ENCODE measurements around the gene SIGLEC15.

DNA sequence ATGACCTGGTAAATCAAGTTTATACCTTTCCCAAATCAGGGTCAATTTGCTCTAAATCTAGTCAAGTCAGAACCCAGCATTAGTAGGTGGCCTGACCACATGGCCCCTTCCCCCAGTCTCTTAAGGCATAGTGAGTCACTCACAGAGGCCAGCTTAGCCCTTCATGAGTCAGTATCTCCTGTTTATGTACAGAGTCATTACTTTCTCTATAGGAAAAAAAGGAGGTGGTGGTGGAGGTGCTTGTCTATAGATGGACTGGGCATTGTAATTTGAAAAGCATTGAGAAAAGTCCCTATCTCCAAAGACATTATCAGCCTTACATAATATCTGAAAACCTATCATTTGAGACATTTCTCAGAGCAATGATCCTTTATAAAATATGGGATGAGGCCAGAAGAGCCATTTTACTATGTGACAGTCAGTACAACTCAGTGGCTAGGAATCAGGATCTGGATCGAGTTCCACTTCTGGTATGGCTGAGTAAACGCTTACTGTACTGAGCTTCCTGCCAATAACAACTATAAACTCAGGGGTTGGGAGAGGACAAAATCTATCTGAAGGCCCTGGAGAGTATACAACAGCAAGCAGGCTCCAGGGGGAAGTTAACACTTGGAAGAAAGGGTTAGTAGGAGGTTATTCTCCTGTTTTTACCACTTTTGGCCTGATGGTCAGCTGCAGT lies 22.5 kb upstream of the SIGLEC15 start:
- TF ChIP-seq, protein P1, sequence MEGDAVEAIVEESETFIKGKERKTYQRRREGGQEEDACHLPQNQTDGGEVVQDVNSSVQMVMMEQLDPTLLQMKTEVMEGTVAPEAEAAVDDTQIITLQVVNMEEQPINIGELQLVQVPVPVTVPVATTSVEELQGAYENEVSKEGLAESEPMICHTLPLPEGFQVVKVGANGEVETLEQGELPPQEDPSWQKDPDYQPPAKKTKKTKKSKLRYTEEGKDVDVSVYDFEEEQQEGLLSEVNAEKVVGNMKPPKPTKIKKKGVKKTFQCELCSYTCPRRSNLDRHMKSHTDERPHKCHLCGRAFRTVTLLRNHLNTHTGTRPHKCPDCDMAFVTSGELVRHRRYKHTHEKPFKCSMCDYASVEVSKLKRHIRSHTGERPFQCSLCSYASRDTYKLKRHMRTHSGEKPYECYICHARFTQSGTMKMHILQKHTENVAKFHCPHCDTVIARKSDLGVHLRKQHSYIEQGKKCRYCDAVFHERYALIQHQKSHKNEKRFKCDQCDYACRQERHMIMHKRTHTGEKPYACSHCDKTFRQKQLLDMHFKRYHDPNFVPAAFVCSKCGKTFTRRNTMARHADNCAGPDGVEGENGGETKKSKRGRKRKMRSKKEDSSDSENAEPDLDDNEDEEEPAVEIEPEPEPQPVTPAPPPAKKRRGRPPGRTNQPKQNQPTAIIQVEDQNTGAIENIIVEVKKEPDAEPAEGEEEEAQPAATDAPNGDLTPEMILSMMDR (IDR thresholded peaks at IDR 0.05): no peak
- TF ChIP-seq POLR2AphosphoS5 (IDR thresholded peaks at IDR 0.05): no peak

Data from breast epithelium (tissue), 3 donors.